HepG2 (cell line): Measurements from ENCODE around the gene PIP5K1A. TPM values are rescaled to one million over a fixed set of nuclear protein-coding genes. Genes with fewer than 3 reads are reported as not detected.

Experiments
- AFF4 ChIP-seq: sonication (generic); formaldehyde crosslinking; IDR thresholded peaks from 2 replicates; pipeline ENCODE4 v1.4.0; 2020; ENCODE audit warnings: missing genetic modification reagents
- E2F1 ChIP-seq: sonication (generic); formaldehyde crosslinking; IDR thresholded peaks from 2 replicates; pipeline ENCODE4 v1.5.0; 2020; ENCODE audit warnings: missing genetic modification reagents
- EED ChIP-seq: sonication (generic); formaldehyde crosslinking; IDR thresholded peaks from 2 replicates; pipeline ENCODE4 v1.5.0; 2020; ENCODE audit warnings: mild to moderate bottlenecking, missing genetic modification reagents
- KDM2A ChIP-seq: sonication (generic); formaldehyde crosslinking; IDR thresholded peaks from 2 replicates; pipeline ENCODE4 v1.4.0; 2020; ENCODE audit warnings: low read depth, missing genetic modification reagents, borderline replicate concordance
- KLF12 ChIP-seq: sonication (generic); formaldehyde crosslinking; IDR thresholded peaks from 2 replicates; pipeline ENCODE4 v1.4.0; 2020; ENCODE audit warnings: missing genetic modification reagents, borderline replicate concordance
- MLLT10 ChIP-seq: sonication (generic); formaldehyde crosslinking; IDR thresholded peaks from 2 replicates; pipeline ENCODE4 v1.4.0; 2020; ENCODE audit warnings: missing genetic modification reagents
- MTERF4 ChIP-seq: sonication (generic); formaldehyde crosslinking; IDR thresholded peaks from 2 replicates; pipeline ENCODE4 v1.8.0; 2023; ENCODE audit warnings: mild to moderate bottlenecking, missing genetic modification reagents
- NFATC3 ChIP-seq: sonication (generic); formaldehyde crosslinking; IDR thresholded peaks from 2 replicates; pipeline ENCODE4 v1.5.1; 2020; ENCODE audit warnings: mild to moderate bottlenecking, missing genetic modification reagents
- NFIC ChIP-seq: IDR thresholded peaks from 2 replicates; pipeline ENCODE4 v1.6.1; 2012; ENCODE audit warnings: mild to moderate bottlenecking, low read length, inconsistent platforms
- NFRKB ChIP-seq: fragments of 450-650 bp; IDR thresholded peaks from 2 replicates; pipeline ENCODE4 v1.6.1; 2017
- NPAS2 ChIP-seq: sonication (generic); formaldehyde crosslinking; IDR thresholded peaks from 2 replicates; pipeline ENCODE4 v1.8.0; 2022; ENCODE audit warnings: mild to moderate bottlenecking, missing genetic modification reagents, borderline replicate concordance
- PREB ChIP-seq: sonication (generic); formaldehyde crosslinking; IDR thresholded peaks from 2 replicates; pipeline ENCODE4 v1.4.0; 2020; ENCODE audit warnings: missing genetic modification reagents
- SAP130 ChIP-seq: IDR thresholded peaks from 2 replicates; pipeline ENCODE4 v1.6.1; 2016; ENCODE audit warnings: low read depth
- SNAI1 ChIP-seq: sonication (generic); formaldehyde crosslinking; IDR thresholded peaks from 2 replicates; pipeline ENCODE4 v1.5.0; 2020; ENCODE audit warnings: mild to moderate bottlenecking, missing genetic modification reagents, borderline replicate concordance
- THAP11 ChIP-seq: IDR thresholded peaks from 2 replicates; pipeline ENCODE4 v1.6.1; 2016; ENCODE audit warnings: missing biosample characterization, missing genetic modification reagents
- THAP7 ChIP-seq: sonication (generic); formaldehyde crosslinking; IDR thresholded peaks from 2 replicates; pipeline ENCODE4 v1.8.1; 2023; ENCODE audit warnings: mild to moderate bottlenecking, missing genetic modification reagents
- ZC3H4 ChIP-seq: sonication (generic); formaldehyde crosslinking; IDR thresholded peaks from 2 replicates; pipeline ENCODE4 v1.4.0; 2020; ENCODE audit warnings: missing genetic modification reagents, borderline replicate concordance
- ZFAT ChIP-seq: sonication (generic); formaldehyde crosslinking; conservative IDR thresholded peaks from 2 replicates; pipeline ENCODE4 v1.8.1; 2023; ENCODE audit warnings: missing genetic modification reagents, inconsistent platforms
- ZNF101 ChIP-seq: sonication (generic); formaldehyde crosslinking; IDR thresholded peaks from 2 replicates; pipeline ENCODE4 v1.4.0; 2020; ENCODE audit warnings: mild to moderate bottlenecking, low read depth, missing genetic modification reagents, borderline replicate concordance
- ZNF747 ChIP-seq: sonication (generic); formaldehyde crosslinking; IDR thresholded peaks from 2 replicates; pipeline ENCODE4 v1.8.1; 2023; ENCODE audit warnings: missing genetic modification reagents, mild to moderate bottlenecking, borderline replicate concordance
- ZNF773 ChIP-seq: sonication (generic); formaldehyde crosslinking; IDR thresholded peaks from 2 replicates; pipeline ENCODE4 v1.4.0; 2020; ENCODE audit warnings: missing genetic modification reagents, borderline replicate concordance
- ZSCAN30 ChIP-seq: sonication (generic); formaldehyde crosslinking; IDR thresholded peaks from 2 replicates; pipeline ENCODE4 v1.5.0; 2020; ENCODE audit warnings: mild to moderate bottlenecking, missing genetic modification reagents
- polyA plus RNA-seq, 8 experiments: library from polyadenylated mRNA; depleted of rRNA in 3 of 8; stranded (reverse) in 7 of 8; unstranded in 1 of 8; fragments of >200 nt; fragmentation: Illumina TruSeq in 4 of 8; extraction: Trizol in 4 of 8; gene quantifications; 2 replicates each; pipeline versions ENCODE4 v1.2.1 to v1.2.3, GENCODE V29; 2011 to 2016; ENCODE audit warnings: low read depth in 4 of 8, missing spikeins in 1 of 8, mixed read lengths in 1 of 8; ENCODE audit not compliant: insufficient read depth in 1 of 8
- total RNA-seq, 5 experiments: library from RNA; depleted of rRNA; stranded (reverse); fragments of >200 nt; fragmentation: Illumina TruSeq; extraction: Trizol; gene quantifications; 2 replicates each; pipeline ENCODE4 v1.2.3, GENCODE V29; 2016; ENCODE audit warnings: low read depth in 1 of 5

The PIP5K1A gene
- total and polyA plus RNA-seq, 2 of the 13 experiments (the other 11 are each of a cell fraction or from before 2014, with no cell fraction given) = 45.3 to 65.1 TPM

- TF ChIP-seq ZSCAN30 (0 out of 2 replicates have a peak, but pooled peaks have one; percentile 52), EED (CRISPR knock-in tag) (no peak), E2F1 (CRISPR knock-in tag) (peak; percentile 76), KDM2A (CRISPR knock-in tag) (peak; percentile 22; the same call in 1 of the 2 replicates), ZNF101 (CRISPR knock-in tag) (no peak), MLLT10 (CRISPR knock-in tag) (no peak), NFATC3 (CRISPR knock-in tag) (0 out of 2 replicates have a peak, but pooled peaks have one; percentile 20), MTERF4 (CRISPR knock-in tag) (no peak), SNAI1 (CRISPR knock-in tag) (no peak; the same call in 1 of the 2 replicates), THAP7 (CRISPR knock-in tag) (no peak), AFF4 (no peak), KLF12 (CRISPR knock-in tag) (no peak), SAP130 (CRISPR knock-in tag) (peak; percentile 43; the same call in 1 of the 2 replicates), ZNF773 (no peak), PREB (no peak), ZC3H4 (CRISPR knock-in tag) (peak; percentile 41; the same call in 1 of the 2 replicates), NFRKB (no peak), ZNF747 (0 out of 2 replicates have a peak, but pooled peaks have one; percentile 0), NFIC (no peak), THAP11 (CRISPR knock-in tag) (peak; percentile 87), NPAS2 (CRISPR knock-in tag) (no peak), ZFAT (CRISPR knock-in tag) (no peak)
Measured at GRCh38 chr1:151198254-151199127, at the start of gene PIP5K1A (continued).
